Mesothelial cell of epicardium (in vitro differentiated cells): ENCODE measurements around the gene INF2. TPM values are rescaled to one million over a fixed set of nuclear protein-coding genes. Genes with fewer than 3 reads are reported as not detected.
A peak's percentile ranks its signal among the peaks of the same experiment; 100 is the strongest.
"Not testable (repeated sequence)": the region's sequence is repeated elsewhere in the genome, so short reads cannot be mapped to it uniquely, and the experiment has no call there.

Experiments used
- DNase-seq, 2 experiments: peaks; one replicate each; pipeline ENCODE4 v3.0.0; 2021; ENCODE audit warnings: low spot score in 2 of 2; ENCODE audit not compliant: unreplicated experiment in 2 of 2
- H3K27ac Mint-ChIP-seq: 2 replicates; pipeline ENCODE4 v1.8.0; 2021; ENCODE audit warnings: mixed read lengths
- H3K27me3 Mint-ChIP-seq: 2 replicates; pipeline ENCODE4 v1.8.0; 2021; ENCODE audit warnings: low read depth, mixed read lengths
- H3K36me3 Mint-ChIP-seq: 2 replicates; pipeline ENCODE4 v1.8.0; 2021; ENCODE audit warnings: mixed read lengths
- H3K4me1 Mint-ChIP-seq: 2 replicates; pipeline ENCODE4 v1.8.0; 2021; ENCODE audit warnings: mixed read lengths
- H3K4me3 Mint-ChIP-seq: 2 replicates; pipeline ENCODE4 v1.8.0; 2021; ENCODE audit warnings: mild to moderate bottlenecking, moderate library complexity, mixed read lengths
- H3K9me3 Mint-ChIP-seq: 2 replicates; pipeline ENCODE4 v1.8.0; 2021; ENCODE audit warnings: mixed read lengths
- CTCF ChIP-seq: fragments of 200-600 bp; sonication (generic); IDR thresholded peaks from one replicate; pipeline ENCODE4 v1.5.0; 2021; ENCODE audit warnings: antibody characterized with exemption; ENCODE audit not compliant: unreplicated experiment
- total RNA-seq: library from RNA; stranded (reverse); gene quantifications from 3 replicates; pipeline ENCODE4 v1.2.1, GENCODE V29; 2021

The INF2 gene
- total RNA-seq, 1 donor from 2014 or later, result 92.8 TPM

GRCh38 chr14:104728631-104729030 is 39.2 kb downstream of the INF2 start:
- Mint-ChIP-seq H3K4me3 (no peak overlapping the region), H3K9me3 (no peaks in the 10 kb centered on the region), H3K36me3 (no peaks in the 10 kb centered on the region), H3K27ac (no peak overlapping the region), H3K4me1 (peaks cover 5% of the 10 kb centered on the region), H3K27me3 (peaks cover 5% of the 10 kb centered on the region)
- no peak for DNase-seq
- TF ChIP-seq CTCF, result no peak

GRCh38 chr14:104729176-104729834 is 39.9 kb downstream of the INF2 start:
- DNase-seq, H3K9me3 Mint-ChIP-seq, H3K27me3 Mint-ChIP-seq, H3K36me3 Mint-ChIP-seq, H3K4me1 Mint-ChIP-seq, H3K4me3 Mint-ChIP-seq: not testable (repeated sequence)
- peak overlapping the region; percentile 59 for H3K27ac Mint-ChIP-seq

GRCh38 chr14:104729835-104730181 is 40.4 kb downstream of the INF2 start:
- H3K27me3 Mint-ChIP-seq, result peaks cover 5% of the 10 kb centered on the region
- no peak for DNase-seq
- TF ChIP-seq CTCF, result no peak
- no peaks in the 10 kb centered on the region for H3K9me3 Mint-ChIP-seq
- no peak overlapping the region for H3K4me3 Mint-ChIP-seq
- no peaks in the 10 kb centered on the region for H3K36me3 Mint-ChIP-seq
- no peak overlapping the region for H3K27ac Mint-ChIP-seq
- H3K4me1 Mint-ChIP-seq, result peaks cover 5% of the 10 kb centered on the region

GRCh38 chr14:104730487-104730886 is 41.1 kb downstream of the INF2 start:
- H3K4me1 Mint-ChIP-seq, result peaks cover under 1% of the 10 kb centered on the region
- no peak for TF ChIP-seq CTCF
- no peak overlapping the region for H3K27ac Mint-ChIP-seq
- H3K36me3 Mint-ChIP-seq, result no peaks in the 10 kb centered on the region
- no peaks in the 10 kb centered on the region for H3K9me3 Mint-ChIP-seq
- H3K4me3 Mint-ChIP-seq, result no peak overlapping the region
- no peak for DNase-seq
- H3K27me3 Mint-ChIP-seq, result peaks cover 5% of the 10 kb centered on the region

GRCh38 chr14:104731320-104732294 is 42.2 kb downstream of the INF2 start:
- Mint-ChIP-seq H3K36me3 (no peaks in the 10 kb centered on the region), H3K27me3 (peaks cover 5% of the 10 kb centered on the region), H3K27ac (no peak overlapping the region), H3K9me3 (no peaks in the 10 kb centered on the region), H3K4me1 (no peaks in the 10 kb centered on the region), H3K4me3 (no peak overlapping the region)
- no peak for TF ChIP-seq CTCF
- DNase-seq, result no peak

- DNase-seq, result no peak
- H3K27me3 Mint-ChIP-seq, result peaks cover 5% of the 10 kb centered on the region
- H3K27ac Mint-ChIP-seq, result no peak overlapping the region
- no peaks in the 10 kb centered on the region for H3K4me1 Mint-ChIP-seq
- no peak for TF ChIP-seq CTCF
- no peaks in the 10 kb centered on the region for H3K9me3 Mint-ChIP-seq
- no peaks in the 10 kb centered on the region for H3K36me3 Mint-ChIP-seq
- H3K4me3 Mint-ChIP-seq, result no peak overlapping the region
These were observed 43.0 kb downstream of the INF2 start for GRCh38 chr14:104732355-104732804.
